MCF 10A (cell line): ENCODE results near the gene EVC2. TPM values are rescaled to one million over a fixed set of nuclear protein-coding genes. Genes with fewer than 3 reads are reported as not detected.
A peak's percentile ranks its signal among the peaks of the same experiment; 100 is the strongest.

Experiments
- Bru-seq: library from RNA; stranded (reverse); fragments of 400-500 nt; gene quantifications from one replicate; lab custom pipeline; 2021; lab: Mats Ljungman, UMichigan
- BruChase-seq, 2 experiments: library from RNA; stranded (reverse); fragments of 400-500 nt; gene quantifications; one replicate each; lab custom pipeline; 2021; lab: Mats Ljungman, UMichigan
- BruUV-seq: library from RNA; stranded (reverse); fragments of 400-500 nt; replicated peaks from 2 replicates; lab custom pipeline; 2021; lab: Mats Ljungman, UMichigan
- CTCF ChIA-PET: fragments of 300-600 bp; sonication (Branson Sonifier 250); formaldehyde crosslinking; extraction: SDS; loops from one replicate; lab custom pipeline; 2021; ENCODE audit warnings: antibody characterized with exemption, inconsistent platforms; lab: Yijun Ruan, JAX
- POLR2A ChIA-PET: fragments of 300-600, 350-650 bp; sonication (Branson Sonifier 250); formaldehyde crosslinking; extraction: SDS; loops from one replicate; lab custom pipeline; 2020; ENCODE audit warnings: antibody characterized with exemption, inconsistent platforms; lab: Yijun Ruan, JAX
- DNase-seq: peaks from one replicate; pipeline ENCODE4 v3.0.0-alpha.2; 2018; ENCODE audit not compliant: unreplicated experiment
- H3K27ac Mint-ChIP-seq: one replicate; pipeline ENCODE4 v1.8.0; 2022; ENCODE audit warnings: mild to moderate bottlenecking, low read depth, mixed read lengths; ENCODE audit not compliant: unreplicated experiment
- H3K27me3 Mint-ChIP-seq: one replicate; pipeline ENCODE4 v1.8.0; 2022; ENCODE audit warnings: mixed read lengths; ENCODE audit not compliant: insufficient read depth, unreplicated experiment
- H3K36me3 Mint-ChIP-seq: one replicate; pipeline ENCODE4 v1.8.0; 2022; ENCODE audit warnings: mild to moderate bottlenecking, moderate library complexity, mixed read lengths; ENCODE audit not compliant: insufficient read depth, unreplicated experiment
- H3K4me1 Mint-ChIP-seq: one replicate; pipeline ENCODE4 v1.8.0; 2022; ENCODE audit warnings: mixed read lengths; ENCODE audit not compliant: insufficient read depth, unreplicated experiment
- H3K4me3 Mint-ChIP-seq: one replicate; pipeline ENCODE4 v1.8.0; 2022; ENCODE audit warnings: mild to moderate bottlenecking, moderate library complexity, mixed read lengths; ENCODE audit not compliant: unreplicated experiment
- H3K9me3 Mint-ChIP-seq: one replicate; pipeline ENCODE4 v1.8.0; 2022; ENCODE audit warnings: mixed read lengths; ENCODE audit not compliant: unreplicated experiment
- intact Hi-C: fragments of 100-400 bp; cut with micrococcal nuclease; formaldehyde crosslinking; loops from 2 replicates; pipeline ENCODE4 v1.14.1; 2022
- long read RNA-seq: library from polyadenylated mRNA; stranded (forward); transcript quantifications from one replicate; pipeline ENCODE4 v2.0.0, GENCODE V29; 2022
- total RNA-seq: library from RNA; stranded (reverse); gene quantifications from 2 replicates; pipeline ENCODE4 v1.2.3, GENCODE V29; 2022
- TF ChIP-seq, protein P1 (sequence below): fragments of 200-600 bp; IDR thresholded peaks from one replicate; pipeline ENCODE4 v1.8.0; 2022; ENCODE audit warnings: antibody characterized with exemption, mild to moderate bottlenecking; ENCODE audit not compliant: unreplicated experiment

EVC2 gene, protein sequence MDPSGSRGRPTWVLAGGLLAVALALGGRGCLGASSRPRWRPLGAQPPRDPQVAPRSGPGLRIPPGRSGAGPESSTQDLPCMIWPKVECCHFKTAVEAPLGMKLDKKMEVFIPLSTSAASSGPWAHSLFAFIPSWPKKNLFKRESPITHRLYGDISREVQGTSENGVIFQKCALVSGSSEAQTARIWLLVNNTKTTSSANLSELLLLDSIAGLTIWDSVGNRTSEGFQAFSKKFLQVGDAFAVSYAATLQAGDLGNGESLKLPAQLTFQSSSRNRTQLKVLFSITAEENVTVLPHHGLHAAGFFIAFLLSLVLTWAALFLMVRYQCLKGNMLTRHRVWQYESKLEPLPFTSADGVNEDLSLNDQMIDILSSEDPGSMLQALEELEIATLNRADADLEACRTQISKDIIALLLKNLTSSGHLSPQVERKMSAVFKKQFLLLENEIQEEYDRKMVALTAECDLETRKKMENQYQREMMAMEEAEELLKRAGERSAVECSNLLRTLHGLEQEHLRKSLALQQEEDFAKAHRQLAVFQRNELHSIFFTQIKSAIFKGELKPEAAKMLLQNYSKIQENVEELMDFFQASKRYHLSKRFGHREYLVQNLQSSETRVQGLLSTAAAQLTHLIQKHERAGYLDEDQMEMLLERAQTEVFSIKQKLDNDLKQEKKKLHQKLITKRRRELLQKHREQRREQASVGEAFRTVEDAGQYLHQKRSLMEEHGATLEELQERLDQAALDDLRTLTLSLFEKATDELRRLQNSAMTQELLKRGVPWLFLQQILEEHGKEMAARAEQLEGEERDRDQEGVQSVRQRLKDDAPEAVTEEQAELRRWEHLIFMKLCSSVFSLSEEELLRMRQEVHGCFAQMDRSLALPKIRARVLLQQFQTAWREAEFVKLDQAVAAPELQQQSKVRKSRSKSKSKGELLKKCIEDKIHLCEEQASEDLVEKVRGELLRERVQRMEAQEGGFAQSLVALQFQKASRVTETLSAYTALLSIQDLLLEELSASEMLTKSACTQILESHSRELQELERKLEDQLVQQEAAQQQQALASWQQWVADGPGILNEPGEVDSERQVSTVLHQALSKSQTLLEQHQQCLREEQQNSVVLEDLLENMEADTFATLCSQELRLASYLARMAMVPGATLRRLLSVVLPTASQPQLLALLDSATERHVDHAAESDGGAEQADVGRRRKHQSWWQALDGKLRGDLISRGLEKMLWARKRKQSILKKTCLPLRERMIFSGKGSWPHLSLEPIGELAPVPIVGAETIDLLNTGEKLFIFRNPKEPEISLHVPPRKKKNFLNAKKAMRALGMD
- total RNA-seq (5.5 and 6.0 TPM in 2 replicates), Bru-seq, nascent RNA (percentile 58 among the genes with signal in this experiment), BruChase-seq, experiment 1, labeled RNA remaining after a 6-hour chase (percentile 55 among the genes with signal in this experiment), BruChase-seq, experiment 2, labeled RNA remaining after a 2-hour chase (percentile 57 among the genes with signal in this experiment)
- long read RNA-seq, full-length matches to known transcripts: 8 of 12 reads
- long read RNA-seq, partial matches to known transcripts: 0 of 12 reads
- long read RNA-seq, other reads (novel, unspliced or antisense): 4 of 12 reads

DNA sequence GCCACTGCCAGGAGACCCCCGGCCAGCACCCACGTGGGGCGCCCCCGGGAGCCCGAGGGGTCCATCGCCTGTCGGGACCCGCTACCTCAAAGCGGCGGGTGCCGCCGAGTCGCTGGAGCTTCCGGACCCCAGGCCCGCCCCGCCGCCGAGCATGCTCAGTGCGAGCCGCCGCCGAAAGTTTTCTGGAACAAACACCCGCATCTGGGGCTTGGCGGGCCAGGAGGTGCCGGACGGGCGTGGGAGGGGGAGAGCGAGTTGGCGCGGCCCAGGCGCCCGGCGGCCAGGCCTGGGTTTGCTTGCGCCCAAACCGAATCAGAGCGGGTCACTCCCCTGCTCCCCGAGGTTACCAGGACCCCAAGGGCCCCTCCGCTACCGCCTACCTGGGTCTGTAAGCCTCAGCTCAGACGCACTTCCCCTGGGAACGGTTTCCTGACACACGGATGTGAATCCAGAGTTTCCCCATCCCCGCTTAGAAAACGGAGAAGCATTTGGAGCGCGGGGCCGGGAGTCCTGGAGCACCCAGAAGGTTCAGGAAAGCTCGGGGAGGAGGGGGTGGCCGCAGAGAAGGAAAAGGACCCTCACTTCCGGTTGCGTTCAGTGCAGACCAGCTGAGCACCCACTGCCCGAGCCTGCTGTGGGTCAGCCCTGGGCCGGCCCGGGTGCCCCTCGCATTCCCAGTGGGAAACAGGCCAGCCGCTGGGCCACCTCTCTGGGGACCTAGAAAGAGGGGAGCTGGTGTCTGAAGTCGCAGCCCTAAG, at the start of gene EVC2:
TSS of gene EVC2 (minus strand) at position 111 of the 758 bp plus-strand sequence. CDS start at position 65, 46 bp downstream.
- CTCF ChIA-PET: interaction anchor here (0.6 kb wide), 1 partner anchor 1863 kb away, joined by 3 read pairs; no protein-coding TSS in a partner anchor
- POLR2A ChIA-PET: interaction anchor here (0.9 kb wide), 1 partner anchor 1166 kb away, joined by 3 read pairs; the partner anchor contains the start of gene STX18
- TF ChIP-seq, protein P1, sequence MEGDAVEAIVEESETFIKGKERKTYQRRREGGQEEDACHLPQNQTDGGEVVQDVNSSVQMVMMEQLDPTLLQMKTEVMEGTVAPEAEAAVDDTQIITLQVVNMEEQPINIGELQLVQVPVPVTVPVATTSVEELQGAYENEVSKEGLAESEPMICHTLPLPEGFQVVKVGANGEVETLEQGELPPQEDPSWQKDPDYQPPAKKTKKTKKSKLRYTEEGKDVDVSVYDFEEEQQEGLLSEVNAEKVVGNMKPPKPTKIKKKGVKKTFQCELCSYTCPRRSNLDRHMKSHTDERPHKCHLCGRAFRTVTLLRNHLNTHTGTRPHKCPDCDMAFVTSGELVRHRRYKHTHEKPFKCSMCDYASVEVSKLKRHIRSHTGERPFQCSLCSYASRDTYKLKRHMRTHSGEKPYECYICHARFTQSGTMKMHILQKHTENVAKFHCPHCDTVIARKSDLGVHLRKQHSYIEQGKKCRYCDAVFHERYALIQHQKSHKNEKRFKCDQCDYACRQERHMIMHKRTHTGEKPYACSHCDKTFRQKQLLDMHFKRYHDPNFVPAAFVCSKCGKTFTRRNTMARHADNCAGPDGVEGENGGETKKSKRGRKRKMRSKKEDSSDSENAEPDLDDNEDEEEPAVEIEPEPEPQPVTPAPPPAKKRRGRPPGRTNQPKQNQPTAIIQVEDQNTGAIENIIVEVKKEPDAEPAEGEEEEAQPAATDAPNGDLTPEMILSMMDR: no peak
- Mint-ChIP-seq H3K4me1 (peaks cover 33% of the 10 kb centered on the region), H3K4me3 (peak within 1 kb of the TSS; percentile 69), H3K36me3 (no peaks in the 10 kb centered on the region), H3K27me3 (no peaks in the 10 kb centered on the region), H3K9me3 (no peaks in the 10 kb centered on the region), H3K27ac (peak within 1 kb of the TSS; percentile 51)
- no TSS peak for BruUV-seq
- intact Hi-C loops: no loop called here
- DNase-seq: peak; percentile 27

DNA sequence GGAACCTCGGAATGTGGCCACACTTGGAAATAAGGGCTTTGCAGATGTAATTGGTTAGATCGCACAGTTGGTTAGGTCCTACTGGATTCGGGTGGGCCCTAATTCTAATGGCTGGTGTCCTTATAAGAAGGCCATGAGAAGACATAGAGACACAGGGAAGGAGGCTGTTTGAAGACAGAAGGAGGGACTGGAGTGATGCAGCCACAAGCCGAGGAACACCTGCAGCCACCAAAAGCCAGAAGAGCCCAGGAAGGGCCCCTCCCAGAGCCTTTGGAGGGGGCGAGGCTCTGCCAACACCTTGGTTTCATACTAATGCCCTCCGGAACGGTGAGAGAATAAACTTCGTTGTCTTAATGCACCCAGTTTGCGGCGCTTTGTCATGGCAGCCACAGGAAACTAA, 49.6 kb upstream of the EVC2 start:
- peaks cover 31% of the 10 kb centered on the region for H3K36me3 Mint-ChIP-seq
- ChIA-PET CTCF (interaction anchor here (0.5 to 2.7 kb wide), 4 partner anchors 28 to 299 kb away, joined by 3 to 14 read pairs (median 4); no protein-coding TSS in a partner anchor), POLR2A (interaction anchor here (1.0 to 2.5 kb wide), 3 partner anchors 15 to 28 kb away, joined by 3 to 10 read pairs (median 3); no protein-coding TSS in a partner anchor)
- no peaks in the 10 kb centered on the region for H3K27me3 Mint-ChIP-seq
- TF ChIP-seq, protein P1: no peak
- no peaks in the 10 kb centered on the region for H3K9me3 Mint-ChIP-seq
- no peak for DNase-seq
- H3K4me3 Mint-ChIP-seq: no peak overlapping the region
- intact Hi-C loops: loop anchor here (1.0 to 2.0 kb wide), 2 partner anchors 29 to 46 kb away; no protein-coding TSS in a partner anchor
- H3K27ac Mint-ChIP-seq: peak overlapping the region; percentile 86
- peaks cover 28% of the 10 kb centered on the region for H3K4me1 Mint-ChIP-seq
- BruUV-seq: no TSS peak

DNA sequence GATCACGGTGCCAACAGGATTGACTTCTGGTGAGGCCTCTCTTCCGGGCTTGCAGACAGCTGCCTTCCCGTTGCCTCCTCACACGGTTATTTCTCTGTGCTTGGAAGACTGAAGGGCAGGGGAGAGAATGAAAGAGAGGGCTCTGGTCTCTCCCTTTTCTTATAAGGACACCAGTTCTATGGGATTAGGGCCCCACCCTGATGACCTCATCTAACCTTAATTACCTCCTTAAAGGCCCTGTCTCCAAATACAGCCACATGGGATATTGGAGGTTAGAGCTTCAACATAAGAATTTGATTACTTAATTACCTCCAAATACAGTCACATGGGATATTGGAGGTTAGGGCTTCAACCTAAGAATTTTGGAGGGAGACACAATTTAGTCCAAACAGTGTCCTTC, 49.2 kb upstream of the EVC2 start:
- H3K27me3 Mint-ChIP-seq: no peaks in the 10 kb centered on the region
- TF ChIP-seq, protein P1: no peak
- intact Hi-C loops: no loop called here
- peaks cover 28% of the 10 kb centered on the region for H3K4me1 Mint-ChIP-seq
- peaks cover 31% of the 10 kb centered on the region for H3K36me3 Mint-ChIP-seq
- peak overlapping the region; percentile 86 for H3K27ac Mint-ChIP-seq
- CTCF ChIA-PET: interaction anchor here (0.5 to 2.7 kb wide), 3 partner anchors 29 to 298 kb away, joined by 3 to 14 read pairs (median 3); no protein-coding TSS in a partner anchor
- POLR2A ChIA-PET: interaction anchor here (2.5 kb wide), 1 partner anchor 15 kb away, joined by 10 read pairs; no protein-coding TSS in a partner anchor
- H3K4me3 Mint-ChIP-seq: no peak overlapping the region
- no peaks in the 10 kb centered on the region for H3K9me3 Mint-ChIP-seq
- no TSS peak for BruUV-seq
- DNase-seq: no peak
